HG03521 (cell line): ENCODE data around the gene FOXG1.

Experiments used
- ATAC-seq: cut with Tn5 transposase; IDR thresholded peaks from one replicate; pipeline ENCODE4 v1.9.1; 2021; ENCODE audit warnings: mild to moderate bottlenecking, moderate library complexity; ENCODE audit not compliant: unreplicated experiment

FOXG1 gene

DNA sequence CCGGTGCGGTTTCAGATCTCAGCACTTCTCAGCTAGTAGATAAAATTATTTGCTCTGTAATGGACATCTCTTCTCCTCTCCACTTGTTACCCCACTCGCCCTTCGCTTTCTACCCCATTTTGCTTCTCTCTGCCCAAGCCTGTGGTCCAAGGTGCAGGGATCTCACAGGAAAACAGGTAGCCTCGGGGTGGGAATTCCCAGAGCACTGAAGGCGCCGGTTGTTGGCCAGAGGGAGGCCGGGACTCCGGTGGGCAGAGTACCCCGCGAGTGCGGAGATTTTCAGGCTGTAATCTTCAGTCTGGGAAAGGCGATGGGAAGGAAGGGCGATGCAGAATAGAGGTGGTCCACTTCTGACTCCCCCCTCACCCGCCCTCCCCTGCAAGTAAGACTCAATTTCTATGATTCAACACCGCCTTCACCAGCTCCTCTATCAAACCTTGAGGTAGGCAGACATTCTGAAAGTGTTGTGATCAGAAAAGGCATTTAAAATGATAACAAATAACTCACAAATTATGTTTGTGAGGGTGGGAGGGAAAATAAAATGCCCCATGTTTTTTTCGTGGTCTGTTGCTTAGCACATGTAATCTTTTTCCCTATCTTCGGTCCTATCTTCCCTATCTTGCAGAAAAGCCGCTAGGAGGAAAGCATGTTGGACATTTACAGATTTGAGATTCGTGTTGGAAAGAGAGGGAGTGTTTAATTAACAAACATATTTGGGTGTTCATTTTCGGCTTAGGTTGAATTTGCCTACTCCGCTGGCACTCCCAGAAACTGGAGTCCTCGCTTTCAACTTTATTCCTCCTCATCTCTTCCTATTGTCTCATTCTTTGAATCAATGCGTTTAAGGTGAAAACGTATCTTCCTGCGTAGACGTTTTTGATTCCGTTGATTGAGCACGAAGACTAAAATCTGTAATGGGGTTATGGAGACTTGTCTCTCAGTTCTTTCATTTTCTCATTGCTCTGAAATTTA, 8.5 kb downstream of the FOXG1 start:
- ATAC-seq = no peak

DNA sequence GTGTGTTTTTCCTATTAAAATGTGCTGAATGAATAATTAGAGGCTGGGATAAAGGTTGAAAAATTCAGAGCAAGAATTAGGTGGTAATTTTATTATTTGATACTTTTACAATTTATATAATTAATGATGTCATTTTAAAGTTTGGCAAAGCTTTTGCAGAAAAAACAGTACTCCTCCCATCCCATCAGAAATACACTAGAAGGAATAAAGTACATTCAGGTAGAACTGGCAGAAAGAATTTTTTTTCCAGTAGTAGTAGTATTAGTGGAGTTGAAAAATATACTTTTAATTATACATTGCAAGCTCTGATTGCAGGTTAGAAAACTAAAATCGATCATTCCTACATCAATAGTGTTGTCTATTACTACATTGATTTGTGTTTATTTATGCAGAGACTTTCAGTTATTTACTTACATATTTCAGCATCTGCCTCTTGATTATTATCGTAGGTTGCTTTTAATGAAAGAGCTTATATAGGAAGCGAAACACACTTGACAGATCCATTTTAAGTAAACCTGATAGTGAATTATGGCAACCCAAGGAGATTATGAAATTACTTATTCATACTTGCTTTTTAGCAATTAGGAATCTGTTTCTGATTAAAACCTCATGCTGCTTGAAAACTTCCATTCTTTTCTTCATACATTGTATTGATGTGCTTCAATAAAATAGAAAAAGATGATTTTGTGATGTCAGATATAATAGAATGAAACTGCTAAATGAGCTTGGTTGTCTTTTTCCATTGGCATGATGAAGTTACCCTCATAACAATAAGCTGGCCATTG, 10.1 kb downstream of the FOXG1 start:
- no peak for ATAC-seq

DNA sequence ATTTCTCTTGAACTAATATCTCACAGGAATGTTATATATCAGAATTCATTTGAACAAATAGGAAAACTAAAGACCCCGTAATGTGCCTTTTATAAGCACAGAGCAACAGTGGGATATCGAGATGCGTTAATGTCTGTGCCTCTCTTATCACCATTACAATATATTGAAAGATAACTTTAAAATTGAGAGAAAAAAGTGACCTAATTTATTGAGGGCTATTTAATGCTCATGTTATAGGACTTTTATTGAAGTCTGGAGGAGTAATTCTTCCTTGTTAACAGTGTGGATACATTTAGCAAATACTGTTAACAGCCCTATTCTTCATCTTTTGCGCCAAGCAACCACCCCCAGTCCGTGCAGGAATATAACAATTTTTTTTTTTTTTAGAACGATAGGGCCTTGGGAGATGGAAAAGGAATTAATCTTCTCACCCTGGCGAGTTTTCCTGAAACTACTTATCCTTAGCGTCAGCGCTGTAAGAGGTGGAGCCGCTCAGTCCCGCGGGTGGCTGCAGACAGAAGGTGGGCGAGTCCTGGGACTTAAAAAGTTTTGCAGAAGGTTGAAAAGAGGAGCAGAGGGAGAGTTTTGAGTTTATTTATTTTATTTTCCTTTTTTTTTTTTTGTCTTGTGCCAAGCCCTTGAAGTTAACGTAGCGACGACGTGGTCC, 11.0 kb downstream of the FOXG1 start:
- no peak for ATAC-seq

DNA sequence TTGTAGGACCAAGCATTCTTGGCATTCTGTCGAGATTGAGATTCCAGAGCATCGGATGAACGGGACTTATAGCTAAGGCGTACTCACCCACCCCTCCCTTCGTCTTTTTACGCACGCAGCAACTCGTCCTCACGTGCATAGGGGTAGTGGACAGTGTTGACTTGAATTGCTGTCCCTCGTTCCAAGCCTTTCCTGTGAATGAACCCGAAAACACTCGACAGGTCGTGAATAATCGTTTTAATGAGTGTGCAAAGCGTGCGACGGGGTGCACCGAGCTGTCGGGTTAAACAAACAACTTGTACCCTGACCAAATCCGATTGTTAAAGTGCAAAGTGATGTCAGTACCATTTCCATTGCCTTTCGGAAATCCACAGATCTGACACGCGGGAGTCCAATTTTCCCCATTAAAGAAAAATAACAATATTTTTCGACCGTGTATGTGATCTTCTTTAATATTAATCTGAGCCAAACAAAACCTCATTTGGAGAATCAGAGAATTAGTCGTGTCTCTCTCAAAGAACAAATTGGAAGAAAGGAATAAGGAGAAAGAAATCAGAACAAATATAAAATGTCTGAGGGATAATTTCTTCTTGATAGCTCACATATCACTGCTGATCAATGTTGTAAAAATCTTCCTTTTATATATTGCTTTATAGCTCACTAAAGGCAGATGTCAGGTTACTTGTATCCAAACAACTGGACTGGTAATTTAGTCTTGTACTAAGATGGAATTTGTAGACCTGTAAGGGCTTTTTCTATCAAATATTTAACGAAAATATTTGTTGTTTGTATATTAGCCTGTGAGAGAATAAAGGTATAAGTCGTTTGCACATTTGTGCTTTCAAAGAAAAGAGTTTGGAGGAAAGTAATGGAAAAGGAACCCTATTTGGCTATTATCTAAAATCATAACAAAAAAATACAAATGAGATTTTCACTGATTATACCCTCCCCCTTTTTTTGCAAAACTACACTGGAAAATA, 11.8 kb downstream of the FOXG1 start:
- ATAC-seq = no peak

DNA sequence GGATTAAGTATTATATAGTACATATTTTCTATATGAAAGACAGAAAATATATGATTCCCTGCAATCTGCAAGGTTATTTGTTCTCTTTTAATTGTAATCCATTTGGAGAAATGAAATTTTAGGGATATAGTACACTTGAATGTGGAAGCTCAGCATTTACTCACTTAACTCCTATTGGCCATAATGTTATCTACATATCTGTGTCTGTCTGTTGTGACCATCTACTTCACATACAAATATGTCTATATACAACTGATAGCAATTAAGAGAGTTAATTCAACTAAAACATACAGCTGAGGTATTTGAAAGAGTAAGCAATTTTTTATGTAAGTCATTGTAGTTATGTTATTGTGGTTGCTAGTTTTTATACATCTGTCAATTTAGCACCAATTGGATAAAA, 12.9 kb downstream of the FOXG1 start:
- ATAC-seq = no peak

DNA sequence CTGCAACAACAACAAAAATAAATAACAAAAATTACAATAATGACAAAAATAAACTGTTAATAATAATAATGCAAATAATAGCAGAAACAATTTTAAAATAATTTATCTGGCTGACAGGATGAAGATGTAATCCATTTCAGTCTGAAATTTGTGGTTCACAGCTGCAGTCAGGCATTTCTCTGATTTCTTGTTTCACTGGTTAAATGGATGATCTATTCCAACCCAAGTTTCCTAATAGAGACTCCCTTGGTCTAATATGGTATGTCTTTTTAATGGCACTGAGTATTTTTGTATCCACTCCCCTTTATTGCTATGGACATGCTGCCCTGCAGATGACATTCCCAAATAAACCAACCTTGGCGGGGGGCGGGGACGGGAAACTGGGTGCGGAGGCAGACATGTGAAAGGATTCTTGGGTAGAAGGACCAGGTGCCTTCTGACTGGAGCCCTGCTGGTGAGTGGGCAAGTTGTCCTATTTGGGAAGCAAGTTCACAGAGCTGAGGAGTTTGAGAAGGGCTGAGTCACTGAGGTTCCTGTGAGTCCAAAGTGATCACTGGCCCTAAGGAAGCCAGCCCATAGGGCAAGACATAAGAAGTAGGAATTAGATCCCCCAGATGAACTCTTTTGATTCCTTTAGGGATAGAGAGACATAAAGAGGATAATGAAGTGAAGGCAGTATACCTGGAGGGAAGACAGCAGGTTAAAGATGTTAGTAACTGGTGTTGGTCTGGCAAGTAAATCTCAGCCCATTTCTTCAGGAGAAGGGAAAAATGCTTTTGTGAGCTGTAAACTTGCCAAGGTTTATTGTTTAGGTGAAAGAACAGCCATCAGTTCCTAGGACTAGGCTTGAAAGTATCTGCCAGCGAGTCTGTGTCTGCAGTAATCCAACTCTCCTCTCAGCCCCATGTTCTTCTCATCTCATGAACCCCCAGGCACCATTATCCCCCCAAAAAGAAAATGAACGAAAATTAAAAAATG, 14.5 kb downstream of the FOXG1 start:
- ATAC-seq = no peak

DNA sequence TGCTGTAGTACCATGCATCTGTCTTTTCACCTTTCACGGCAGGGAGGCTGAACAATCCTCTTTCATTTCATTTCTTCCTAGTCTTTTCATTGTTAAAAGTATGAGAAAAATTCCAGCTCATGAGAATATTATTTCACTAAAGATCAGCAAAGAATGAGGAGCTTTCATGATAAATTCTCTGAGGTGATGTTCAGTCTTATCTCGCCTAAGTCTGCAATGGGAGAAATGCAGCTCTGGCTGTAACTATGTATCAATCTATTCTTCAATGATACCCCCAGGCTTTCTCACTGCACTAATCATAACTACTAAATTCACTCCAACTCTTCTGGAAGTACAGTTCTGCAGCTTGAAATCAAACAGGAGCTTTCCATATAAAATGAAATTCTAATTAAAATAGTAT, 15.7 kb downstream of the FOXG1 start:
- no peak for ATAC-seq

DNA sequence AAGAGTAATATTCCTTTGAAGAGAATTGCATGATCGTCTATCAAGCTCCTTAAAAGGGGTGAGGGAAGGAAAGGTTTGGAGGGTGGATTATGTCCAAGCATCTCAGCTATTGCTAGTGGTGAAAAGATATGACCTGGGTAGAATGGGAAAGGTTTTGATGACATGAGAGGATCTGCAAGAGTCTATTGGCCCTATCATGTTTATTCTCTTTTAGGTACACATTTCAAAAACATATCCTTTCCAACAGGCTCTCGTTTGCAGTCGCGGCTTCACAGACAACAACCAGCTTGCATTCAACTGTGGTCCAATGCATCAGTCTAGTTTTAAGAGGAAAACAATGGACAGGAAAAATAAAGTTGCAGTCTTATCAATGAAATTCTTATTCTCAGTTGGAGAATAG, 17.1 kb downstream of the FOXG1 start:
- ATAC-seq = no peak

DNA sequence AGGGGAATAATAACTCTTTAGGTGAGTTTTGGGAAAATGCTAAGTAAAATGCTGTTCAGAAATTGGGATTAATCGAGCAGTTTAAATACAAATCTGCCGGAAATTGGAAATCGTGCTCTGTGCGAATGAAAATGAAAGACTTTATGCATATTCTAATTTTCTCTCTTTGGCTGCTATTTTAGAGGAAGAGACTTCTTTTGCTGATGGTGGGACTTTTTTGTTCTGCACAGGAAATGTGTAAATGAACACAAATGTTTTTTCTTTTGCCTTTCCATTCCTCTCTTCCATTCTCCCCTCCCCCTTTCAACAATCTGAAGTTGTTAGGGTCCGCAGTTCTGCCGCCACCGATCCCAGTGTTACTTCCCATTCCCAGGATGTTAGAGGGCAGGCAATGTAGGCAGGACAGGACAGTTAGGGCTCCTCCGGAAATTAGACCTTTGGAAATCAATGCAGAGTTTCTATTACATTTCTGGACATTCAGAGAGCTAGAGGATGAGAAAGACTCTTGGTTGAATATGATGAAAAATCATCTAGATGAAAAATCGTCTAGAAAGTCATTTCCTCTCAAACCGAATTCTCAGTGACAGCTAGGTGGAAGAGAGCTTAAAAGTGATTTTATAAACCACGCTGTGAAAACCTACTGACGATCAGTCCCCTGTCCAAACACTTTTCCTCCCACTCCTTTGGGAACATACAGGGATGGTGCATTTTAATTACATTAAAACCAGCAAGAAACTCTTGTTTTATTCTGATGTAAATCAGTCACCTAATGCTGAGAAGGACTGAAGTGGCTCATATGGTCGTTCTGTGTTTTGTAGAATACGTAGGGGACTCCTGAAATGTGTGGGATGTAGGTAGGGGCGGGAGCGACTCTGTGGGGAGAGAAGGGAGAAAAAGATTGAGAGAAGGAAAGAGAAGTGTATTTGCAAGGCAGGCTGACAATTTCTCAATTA, 17.8 kb downstream of the FOXG1 start:
- no peak for ATAC-seq

DNA sequence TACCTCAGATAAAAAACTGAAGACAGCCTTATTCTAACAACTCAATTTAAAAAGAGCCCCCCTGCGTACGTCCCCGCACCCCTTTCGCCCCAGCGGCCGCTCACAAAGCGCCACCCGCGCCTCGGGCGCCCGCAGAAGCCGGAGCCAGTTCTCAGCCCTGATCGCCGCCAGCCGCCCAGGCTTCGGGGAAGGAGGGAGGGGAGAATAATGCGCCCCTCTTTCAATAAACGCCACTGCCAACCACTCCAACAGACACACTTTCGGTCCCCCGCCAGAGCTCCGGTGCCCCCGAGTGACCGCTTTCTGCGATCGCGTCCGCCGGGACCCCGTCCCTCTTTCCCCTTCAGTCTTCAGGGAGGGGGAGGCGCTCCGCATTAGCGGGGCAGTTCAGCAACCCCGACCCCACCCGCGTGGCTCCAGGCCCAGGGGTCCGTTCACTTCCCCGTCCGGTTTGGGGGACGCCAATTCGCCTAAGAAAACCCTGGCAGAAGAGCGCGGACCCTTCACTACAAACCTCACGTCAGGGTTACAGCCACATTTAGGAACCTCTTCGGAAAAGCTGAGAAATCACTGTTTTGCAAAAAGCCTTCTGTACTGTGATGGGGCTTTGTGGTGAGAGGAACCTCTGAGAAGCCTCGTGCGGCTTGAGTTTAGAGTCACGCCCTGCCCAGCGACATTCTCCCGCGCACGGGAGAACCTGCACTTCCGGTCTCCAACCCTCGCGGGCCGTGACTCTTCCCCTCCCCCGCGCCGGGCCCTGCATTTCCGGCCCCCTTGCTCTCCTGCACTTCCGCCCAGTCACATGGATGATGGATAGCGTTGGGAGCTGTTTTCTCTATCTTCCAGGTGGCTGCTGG, 18.7 kb downstream of the FOXG1 start:
- ATAC-seq = no peak

DNA sequence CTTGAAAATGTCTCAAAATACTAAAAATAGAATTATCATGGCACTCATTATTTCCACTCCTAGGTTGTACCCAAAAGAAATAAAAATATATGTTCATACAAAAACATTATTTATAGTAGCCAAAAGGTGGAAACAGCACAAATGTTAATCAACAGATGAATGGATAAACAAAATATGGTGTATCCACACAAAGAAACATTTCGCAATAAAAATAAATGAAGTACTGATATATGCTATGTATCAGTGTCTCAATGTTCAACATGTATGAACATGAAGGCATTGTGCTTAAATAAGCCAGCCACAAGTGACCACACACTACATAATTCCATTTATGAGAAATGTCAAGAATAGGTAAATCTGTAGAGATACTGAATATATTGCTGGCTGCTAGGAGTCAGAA, 40.9 kb downstream of the FOXG1 start:
- ATAC-seq = no peak

DNA sequence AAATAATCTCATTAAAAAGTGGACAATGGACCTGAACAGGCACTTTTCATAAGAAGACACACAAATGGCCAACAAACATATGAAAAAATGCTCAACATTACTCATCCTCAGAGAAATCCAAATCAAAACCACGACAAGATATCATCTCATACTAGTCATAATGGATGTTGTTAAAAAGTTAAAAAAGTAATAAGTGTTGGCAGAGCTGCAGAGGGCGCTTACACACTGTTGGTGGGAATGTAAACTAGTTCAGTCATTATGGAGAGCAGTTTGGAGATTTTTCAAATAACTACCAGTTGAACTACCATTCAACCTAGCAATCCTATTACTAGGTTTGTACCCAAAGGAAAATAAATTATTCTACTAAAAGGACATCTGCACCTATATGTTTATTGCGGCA, 47.2 kb downstream of the FOXG1 start:
- ATAC-seq = no peak
